PC-3 (cell line): ENCODE data around the gene SNORC. TPM values are rescaled to one million over a fixed set of nuclear protein-coding genes. Genes with fewer than 3 reads are reported as not detected.

Experiments used
- ATAC-seq: fragments of 200-7000 bp; cut with Tn5 transposase; 2 replicates; pipeline ENCODE4 v1.9.1; 2020; ENCODE audit warnings: mild to moderate bottlenecking, moderate library complexity
- BruUV-seq: library from RNA; stranded (reverse); fragments of 400-500 nt; replicated peaks from 2 replicates; lab custom pipeline; 2021; lab: Mats Ljungman, UMichigan
- CTCF ChIA-PET: fragments of 300-600 bp; sonication (Branson Sonifier 250); formaldehyde crosslinking; loops from one replicate; lab custom pipeline; 2022; ENCODE audit warnings: antibody characterized with exemption; lab: Charles Lee
- POLR2A ChIA-PET: fragments of 300-600 bp; sonication (Branson Sonifier 250); formaldehyde crosslinking; loops from one replicate; lab custom pipeline; 2022; ENCODE audit warnings: antibody characterized with exemption; ENCODE audit not compliant: unreplicated experiment; lab: Charles Lee
- DNase-seq: peaks from one replicate; pipeline ENCODE4 v3.0.0-alpha.2; 2015
- H2AFZ ChIP-seq: fragments of 300-600 bp; sonication (generic); 2 replicates; pipeline ENCODE4 v1.6.0; 2016; ENCODE audit warnings: antibody characterized with exemption, low read length
- H3F3A ChIP-seq: fragments of 300-600 bp; sonication (generic); one replicate; pipeline ENCODE4 v1.6.0; 2017; ENCODE audit warnings: antibody characterized with exemption, low read length, control low read depth, mild to moderate bottlenecking; ENCODE audit not compliant: unreplicated experiment
- H3K27ac ChIP-seq: fragments of 300-600 bp; sonication (generic); 2 replicates; pipeline ENCODE4 v1.5.1; 2016; ENCODE audit warnings: mild to moderate bottlenecking, low read length
- H3K27me3 ChIP-seq: fragments of 300-600 bp; sonication (generic); 2 replicates; pipeline ENCODE4 v1.6.1; 2016; ENCODE audit warnings: low read length, mixed read lengths
- H3K36me3 ChIP-seq: fragments of 300-600 bp; sonication (generic); 2 replicates; pipeline ENCODE4 v1.6.1; 2016; ENCODE audit warnings: low read depth, mixed run types, low read length, mixed read lengths
- H3K4me1 ChIP-seq: fragments of 300-600 bp; sonication (generic); 2 replicates; pipeline ENCODE4 v1.5.1; 2016; ENCODE audit warnings: low read length; ENCODE audit not compliant: insufficient read depth
- H3K4me2 ChIP-seq: fragments of 300-600 bp; sonication (generic); 2 replicates; pipeline ENCODE4 v1.6.0; 2016; ENCODE audit warnings: low read length
- H3K4me3 ChIP-seq: fragments of 300-600 bp; sonication (generic); 2 replicates; pipeline ENCODE4 v1.5.1; 2016; ENCODE audit warnings: mild to moderate bottlenecking, low read length, mixed read lengths
- H3K79me2 ChIP-seq: fragments of 300-600 bp; sonication (generic); 2 replicates; pipeline ENCODE4 v1.6.1; 2017; ENCODE audit warnings: low read length, mixed read lengths
- H3K9ac ChIP-seq: fragments of 300-600 bp; sonication (generic); 2 replicates; pipeline ENCODE4 v1.6.0; 2016; ENCODE audit warnings: mild to moderate bottlenecking, low read length
- H3K9me2 ChIP-seq: fragments of 300-600 bp; sonication (generic); replicated peaks from 2 replicates; pipeline ENCODE4 v1.6.1; 2016; ENCODE audit warnings: mixed run types, low read length, mixed read lengths
- H3K9me3 ChIP-seq: fragments of 300-600 bp; sonication (generic); 2 replicates; pipeline ENCODE4 v1.6.1; 2016; ENCODE audit warnings: low read length, mixed read lengths
- H4K20me1 ChIP-seq: fragments of 300-600 bp; sonication (generic); 2 replicates; pipeline ENCODE4 v1.6.1; 2016; ENCODE audit warnings: low read length, mixed read lengths
- CTCF ChIP-seq: fragments of 300-600 bp; sonication (generic); conservative IDR thresholded peaks from 2 replicates; pipeline ENCODE4 v1.5.1; 2017; ENCODE audit warnings: antibody characterized with exemption, low read depth, mild to moderate bottlenecking, low read length
- EZH2 ChIP-seq: fragments of 300-600 bp; sonication (generic); IDR thresholded peaks from one replicate; pipeline ENCODE4 v1.6.1; 2017; ENCODE audit warnings: antibody characterized with exemption, mild to moderate bottlenecking, low read length; ENCODE audit not compliant: unreplicated experiment
- EZH2phosphoT487 ChIP-seq: fragments of 300-600 bp; sonication (generic); IDR thresholded peaks from 2 replicates; pipeline ENCODE4 v1.6.1; 2018; ENCODE audit warnings: mild to moderate bottlenecking, antibody characterized with exemption, low read length, borderline replicate concordance
- intact Hi-C: fragments of 100-400 bp; cut with micrococcal nuclease; formaldehyde crosslinking; loops from 2 replicates; pipeline ENCODE4 v1.9.0; 2023
- total RNA-seq: library from RNA; depleted of rRNA; stranded (reverse); fragments of >200 nt; gene quantifications from 2 replicates; pipeline ENCODE4 v1.2.3, GENCODE V29; 2014

SNORC gene
- total RNA-seq, 1 experiment from 2014 or later = 11.1 TPM

GRCh38 chr2:232893834-232894233 lies 23.8 kb downstream of the SNORC start:
- intact Hi-C loops = no loop called here
- peaks cover 12% of the 10 kb centered on the region; the same call in 1 of the 2 replicates for H3K36me3 ChIP-seq
- ATAC-seq (no peak), DNase-seq (no peak)
- BruUV-seq = no TSS peak
- no peak overlapping the region for H2AFZ ChIP-seq
- H3K27ac ChIP-seq = no peak overlapping the region
- H3K79me2 ChIP-seq = 0 out of 2 replicates have a peak, but pooled peaks cover 4% of the 10 kb centered on the region
- no peak overlapping the region for H3K4me3 ChIP-seq
- no peaks in the 10 kb centered on the region for H4K20me1 ChIP-seq
- no peaks in the 10 kb centered on the region for H3K9me3 ChIP-seq
- H3K9me2 ChIP-seq = no peaks in the 10 kb centered on the region
- no peaks in the 10 kb centered on the region for H3K27me3 ChIP-seq
- TF ChIP-seq EZH2phosphoT487 = no peak
- no peak for TF ChIP-seq EZH2
- no peak overlapping the region for H3K4me2 ChIP-seq
- H3K9ac ChIP-seq = no peak overlapping the region
- no peaks in the 10 kb centered on the region for H3K4me1 ChIP-seq
- H3F3A ChIP-seq = no peaks in the 10 kb centered on the region
- ChIA-PET CTCF (no interaction called here), POLR2A (interaction anchor here (0.6 kb wide), 1 partner anchor 259 kb away, joined by 3 read pairs; no protein-coding TSS in a partner anchor)

GRCh38 chr2:232894251-232894650 lies 24.2 kb downstream of the SNORC start:
- H3K4me1 ChIP-seq = no peaks in the 10 kb centered on the region
- H3K4me2 ChIP-seq = no peak overlapping the region
- H2AFZ ChIP-seq = no peak overlapping the region
- intact Hi-C loops = no loop called here
- CTCF ChIA-PET = no interaction called here
- ATAC-seq (no peak), DNase-seq (no peak)
- POLR2A ChIA-PET = interaction anchor here (0.6 kb wide), 1 partner anchor 258 kb away, joined by 3 read pairs; no protein-coding TSS in a partner anchor
- H3K9me2 ChIP-seq = no peaks in the 10 kb centered on the region
- no TSS peak for BruUV-seq
- no peaks in the 10 kb centered on the region for H4K20me1 ChIP-seq
- H3K36me3 ChIP-seq = peaks cover 13% of the 10 kb centered on the region; the same call in 1 of the 2 replicates
- no peaks in the 10 kb centered on the region for H3K27me3 ChIP-seq
- H3K27ac ChIP-seq = no peak overlapping the region
- no peaks in the 10 kb centered on the region for H3K9me3 ChIP-seq
- no peaks in the 10 kb centered on the region for H3F3A ChIP-seq
- 0 out of 2 replicates have a peak, but pooled peaks cover 4% of the 10 kb centered on the region for H3K79me2 ChIP-seq
- H3K9ac ChIP-seq = no peak overlapping the region
- no peak overlapping the region for H3K4me3 ChIP-seq
- TF ChIP-seq CTCF (no peak), EZH2 (no peak), EZH2phosphoT487 (no peak)

- H3K4me1 ChIP-seq = no peaks in the 10 kb centered on the region
- H3F3A ChIP-seq = no peaks in the 10 kb centered on the region
- no peak overlapping the region for H3K4me3 ChIP-seq
- no peak overlapping the region for H2AFZ ChIP-seq
- no peak overlapping the region for H3K9ac ChIP-seq
- H4K20me1 ChIP-seq = no peaks in the 10 kb centered on the region
- ChIA-PET POLR2A (no interaction called here), CTCF (no interaction called here)
- BruUV-seq = no TSS peak
- H3K79me2 ChIP-seq = 0 out of 2 replicates have a peak, but pooled peaks cover 4% of the 10 kb centered on the region
- no peak for TF ChIP-seq CTCF
- TF ChIP-seq EZH2phosphoT487 = no peak
- no peak for TF ChIP-seq EZH2
- ATAC-seq (no peak), DNase-seq (no peak)
- H3K27me3 ChIP-seq = no peaks in the 10 kb centered on the region
- H3K27ac ChIP-seq = no peak overlapping the region
- no peak overlapping the region for H3K4me2 ChIP-seq
- H3K9me2 ChIP-seq = no peaks in the 10 kb centered on the region
- intact Hi-C loops = no loop called here
- no peaks in the 10 kb centered on the region for H3K9me3 ChIP-seq
- peaks cover 13% of the 10 kb centered on the region; the same call in 1 of the 2 replicates for H3K36me3 ChIP-seq
These were observed 24.7 kb downstream of the SNORC start for GRCh38 chr2:232894746-232895145.
